ENCODE measurements around the gene CAMTA1.
A peak's percentile ranks its signal among the peaks of the same experiment; 100 is the strongest.

Gene CAMTA1

GRCh38 chr1:7052701-7053100 is 267.4 kb downstream of the CAMTA1 start:
- no peak for TF ChIP-seq CTCF (IDR thresholded peaks at IDR 0.05; ENCODE audit: control insufficient read depth, insufficient read depth, low read depth, low read length, missing control alignments)
- no peak for DNase-seq (ENCODE audit: low read depth)
- H3K4me3 ChIP-seq (ENCODE audit: control insufficient read depth, low read depth, low read length): no peak overlapping the region

GRCh38 chr1:7060745-7061144 is 275.5 kb downstream of the CAMTA1 start:
- H3K4me3 ChIP-seq (ENCODE audit: control insufficient read depth, low read depth, low read length): no peak overlapping the region
- TF ChIP-seq CTCF (IDR thresholded peaks at IDR 0.05; ENCODE audit: control insufficient read depth, insufficient read depth, low read depth, low read length, missing control alignments): no peak
- DNase-seq (ENCODE audit: low read depth): no peak

- no peak for DNase-seq (ENCODE audit: low read depth)
- H3K4me3 ChIP-seq (ENCODE audit: control insufficient read depth, low read depth, low read length): no peak overlapping the region
- no peak for TF ChIP-seq CTCF (IDR thresholded peaks at IDR 0.05; ENCODE audit: control insufficient read depth, insufficient read depth, low read depth, low read length, missing control alignments)
Observed at GRCh38 chr1:7062346-7063061, 277.2 kb downstream of the CAMTA1 start.

- DNase-seq (ENCODE audit: low read depth): no peak
- no peak for TF ChIP-seq CTCF (IDR thresholded peaks at IDR 0.05; ENCODE audit: control insufficient read depth, insufficient read depth, low read depth, low read length, missing control alignments)
Observed at GRCh38 chr1:7063981-7064380, 278.7 kb downstream of the CAMTA1 start.

GRCh38 chr1:7068552-7068951 is 283.3 kb downstream of the CAMTA1 start:
- DNase-seq (ENCODE audit: low read depth): no peak
- no peak for TF ChIP-seq CTCF (IDR thresholded peaks at IDR 0.05; ENCODE audit: control insufficient read depth, insufficient read depth, low read depth, low read length, missing control alignments)
- no peak overlapping the region for H3K4me3 ChIP-seq (ENCODE audit: control insufficient read depth, low read depth, low read length)

More at GRCh38 chr1:7063981-7064380, 278.7 kb downstream of the CAMTA1 start:
- H3K4me3 ChIP-seq (ENCODE audit: control insufficient read depth, low read depth, low read length): no peak overlapping the region

- no peak for DNase-seq (ENCODE audit: low read depth)
- TF ChIP-seq CTCF (IDR thresholded peaks at IDR 0.05; ENCODE audit: control insufficient read depth, insufficient read depth, low read depth, low read length, missing control alignments): no peak
- peak overlapping the region; percentile 43 for H3K4me3 ChIP-seq (ENCODE audit: control insufficient read depth, low read depth, low read length)
Observed at GRCh38 chr1:7069931-7070330, 284.7 kb downstream of the CAMTA1 start.

All from AG09309 (cell line).